Esophagus (tissue), 2 donors: ENCODE results near the gene KPNA6. TPM values are rescaled to one million over a fixed set of nuclear protein-coding genes. Genes with fewer than 3 reads are reported as not detected.
A peak's percentile ranks its signal among the peaks of the same experiment; 100 is the strongest.
"Not testable (repeated sequence)": the region's sequence is repeated elsewhere in the genome, so short reads cannot be mapped to it uniquely, and the experiment has no call there.

Source experiments
- H3K27ac ChIP-seq, 2 donors: one replicate each; pipeline ENCODE4 v1.5.1; 2013; ENCODE audit warnings: low read depth in 2 of 2, mild to moderate bottlenecking in 2 of 2, inconsistent platforms in 1 of 2, low read length in 1 of 2, moderate library complexity in 1 of 2
- H3K27me3 ChIP-seq, 2 donors: one replicate each; pipeline ENCODE4 v1.6.1; 2013; ENCODE audit warnings: low read length in 2 of 2, control low read depth in 1 of 2, mild to moderate bottlenecking in 1 of 2; ENCODE audit not compliant: insufficient read depth in 2 of 2, control insufficient read depth in 1 of 2
- H3K36me3 ChIP-seq, 2 donors: one replicate each; pipeline ENCODE4 v1.6.1; 2013; ENCODE audit warnings: low read length in 1 of 2; ENCODE audit not compliant: control insufficient read depth in 2 of 2, insufficient read depth in 2 of 2
- H3K4me1 ChIP-seq, 2 donors: one replicate each; pipeline ENCODE4 v1.6.1; 2013; ENCODE audit warnings: low read length in 1 of 2; ENCODE audit not compliant: control insufficient read depth in 2 of 2, insufficient read depth in 2 of 2
- H3K4me3 ChIP-seq, 2 donors: one replicate each; pipeline ENCODE4 v1.5.1; 2013; ENCODE audit warnings: low read length in 2 of 2, mild to moderate bottlenecking in 2 of 2, low read depth in 1 of 2, moderate library complexity in 1 of 2
- H3K9me3 ChIP-seq, 2 donors: one replicate each; pipeline ENCODE4 v1.6.1; 2013; ENCODE audit warnings: mild to moderate bottlenecking in 2 of 2, low read depth in 1 of 2, low read length in 1 of 2, moderate library complexity in 1 of 2; ENCODE audit not compliant: control insufficient read depth in 2 of 2, insufficient read depth in 1 of 2
- WGBS, 2 donors: extraction: QIAGEN DNeasy Blood & Tissue Kit; methylation state at CpG; one replicate each; pipeline ENCODE4 v1.1.7; 2013; 5-methylcytosine and 5-hydroxymethylcytosine counted together
- polyA plus RNA-seq, 2 donors: library from polyadenylated mRNA; stranded (reverse); fragments of 200-250 nt; gene quantifications; one replicate each; pipeline ENCODE4 v1.2.3, GENCODE V29; 2013
- donor health status: healthy with polysubstance abuse.
- donor health status: Bipolar disorder and iron deficiency.

The KPNA6 gene
- 1 to 10 TPM; 6.9 to 9.9 TPM for polyA plus RNA-seq

DNA sequence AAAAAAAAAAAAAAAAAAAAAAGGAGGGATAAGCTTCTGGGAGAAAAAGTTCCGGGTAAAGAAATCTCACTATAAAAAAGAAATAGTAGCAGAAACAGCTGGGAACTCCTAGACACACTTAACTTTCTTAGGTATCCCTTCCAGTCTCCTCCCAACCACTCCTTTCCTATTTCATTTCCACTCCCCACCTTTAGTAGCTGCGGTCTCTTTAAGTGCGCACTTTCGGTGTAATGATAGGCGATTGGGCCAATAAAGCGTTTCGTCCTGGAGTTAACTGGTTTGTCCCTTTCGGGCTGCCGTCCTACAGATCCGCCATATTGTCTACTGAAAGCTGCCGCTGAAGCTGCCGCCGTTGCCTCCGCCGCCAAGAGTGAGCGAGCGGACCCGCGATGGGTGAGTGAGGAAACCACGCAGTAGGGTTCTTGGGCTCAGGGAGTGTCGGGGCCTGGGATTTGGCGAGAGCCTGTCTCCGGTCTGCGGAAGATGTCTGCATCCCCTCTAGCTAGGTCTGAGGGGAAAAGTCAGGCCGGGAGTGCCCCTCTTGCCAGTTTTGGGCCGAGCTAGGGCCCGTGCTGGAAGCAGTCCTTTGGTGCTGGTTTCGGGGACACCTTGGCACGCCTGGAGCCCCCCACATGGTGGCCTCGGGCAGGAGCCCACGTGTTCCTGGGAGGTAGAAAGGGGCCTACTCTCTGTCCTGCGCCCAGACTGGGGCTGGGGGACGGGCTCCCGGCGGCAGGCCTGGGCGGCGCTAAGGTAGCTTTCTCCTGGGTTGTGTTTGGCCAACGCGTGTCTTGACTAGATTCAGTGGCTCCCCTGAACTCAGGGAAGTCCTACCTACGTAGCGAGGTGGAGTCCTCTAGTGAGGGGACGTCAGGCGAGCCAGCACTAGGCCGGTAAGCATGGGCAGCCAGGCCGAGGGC lies at the start of gene KPNA6:
Gene KPNA6 (plus strand): TSS at position 315 of the 920 bp plus-strand sequence. CDS start 75 bp downstream, at position 390.
- H3K27me3 ChIP-seq: no peaks in the 10 kb centered on the region
- H3K4me3 ChIP-seq: peak within 1 kb of the TSS; percentile 74 to 99
- H3K27ac ChIP-seq: peak within 1 kb of the TSS; percentile 92 to 99
- no peaks in the 10 kb centered on the region for H3K4me1 ChIP-seq
- WGBS, 2 donors: 0 to 1% methylated on average over 45 of the region's 45 CpGs
- no peaks in the 10 kb centered on the region for H3K9me3 ChIP-seq
- H3K36me3 ChIP-seq: no peaks in the 10 kb centered on the region

DNA sequence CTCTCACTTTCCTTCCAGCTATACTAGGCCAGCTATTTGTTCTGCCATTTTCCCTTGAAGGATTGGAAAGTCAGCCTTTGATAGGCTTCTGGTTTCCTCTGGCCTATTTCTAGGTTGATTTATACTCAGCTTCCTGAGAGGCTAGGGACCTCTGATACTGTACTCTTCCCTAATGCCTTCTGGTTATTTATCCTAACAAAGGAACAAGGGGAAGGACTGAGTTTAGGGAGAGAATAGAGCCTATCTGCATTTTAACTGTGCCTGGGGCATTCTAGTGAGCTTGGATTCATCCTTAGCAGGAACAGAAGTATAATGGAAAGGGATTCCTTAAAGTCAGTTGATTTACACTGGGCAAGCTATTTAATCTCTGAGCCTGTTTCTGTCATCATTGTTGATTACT lies 46.9 kb upstream of the KPNA6 start:
- H3K36me3 ChIP-seq: peaks cover 8 to 13% of the 10 kb centered on the region in 2 donors
- H3K9me3 ChIP-seq: no peaks in the 10 kb centered on the region
- no peak overlapping the region for H3K4me3 ChIP-seq
- H3K4me1 ChIP-seq: peaks cover 0 to 3% of the 10 kb centered on the region in 2 donors
- no peak overlapping the region for H3K27ac ChIP-seq
- H3K27me3 ChIP-seq: no peaks in the 10 kb centered on the region

DNA sequence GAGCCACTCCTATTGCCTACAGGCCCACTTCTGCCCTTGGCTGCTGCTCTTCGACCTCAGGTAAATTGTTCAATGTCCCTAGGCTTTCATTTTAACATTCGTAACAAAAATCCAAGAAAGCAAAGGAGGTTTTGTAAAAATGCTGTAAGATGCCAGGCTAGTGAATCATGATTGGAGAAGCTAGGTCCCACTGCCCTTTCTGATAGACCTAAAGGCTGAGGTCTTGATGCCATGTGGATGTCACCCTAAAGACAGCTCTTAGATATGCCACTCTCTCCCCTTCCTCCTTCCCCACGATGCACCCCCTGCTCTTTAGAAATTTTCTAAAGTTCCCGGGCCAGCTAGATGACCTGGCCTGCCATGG lies 45.0 kb upstream of the KPNA6 start:
- Histone ChIP-seq H3K36me3 (peaks cover 4 to 8% of the 10 kb centered on the region in 2 donors), H3K27me3 (no peaks in the 10 kb centered on the region), H3K27ac (peak overlapping the region in 1 of 2 donors; percentile 43), H3K4me1 (peaks cover 0 to 3% of the 10 kb centered on the region in 2 donors), H3K4me3 (no peak overlapping the region), H3K9me3 (no peaks in the 10 kb centered on the region)
- 61 to 73% methylated on average over 4 of the region's 4 CpGs for WGBS, 2 donors

DNA sequence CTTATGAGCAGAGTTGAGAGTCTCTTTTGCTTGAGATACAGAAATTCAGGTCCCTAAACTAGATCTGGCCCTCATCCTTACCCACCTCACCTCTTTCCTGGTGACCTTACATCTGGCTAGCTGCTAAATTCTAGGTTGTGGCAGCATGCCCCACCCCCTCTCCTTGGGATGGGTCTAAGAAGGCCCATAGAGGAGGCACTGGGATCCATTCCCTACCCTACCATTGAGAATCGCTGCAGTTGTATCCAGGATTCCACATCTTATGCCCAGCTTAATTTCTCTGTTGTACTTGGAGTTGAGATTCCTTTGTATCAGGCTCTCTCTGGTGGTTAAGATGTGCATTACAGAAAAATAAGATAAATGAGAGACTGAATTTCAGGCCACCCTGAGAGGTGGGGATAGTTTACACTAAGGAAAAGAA lies 44.6 kb upstream of the KPNA6 start:
- Histone ChIP-seq H3K27ac (no peak overlapping the region), H3K4me3 (no peak overlapping the region)
- WGBS, 2 donors: 18 to 22% methylated on average over 1 of the region's 1 CpG

DNA sequence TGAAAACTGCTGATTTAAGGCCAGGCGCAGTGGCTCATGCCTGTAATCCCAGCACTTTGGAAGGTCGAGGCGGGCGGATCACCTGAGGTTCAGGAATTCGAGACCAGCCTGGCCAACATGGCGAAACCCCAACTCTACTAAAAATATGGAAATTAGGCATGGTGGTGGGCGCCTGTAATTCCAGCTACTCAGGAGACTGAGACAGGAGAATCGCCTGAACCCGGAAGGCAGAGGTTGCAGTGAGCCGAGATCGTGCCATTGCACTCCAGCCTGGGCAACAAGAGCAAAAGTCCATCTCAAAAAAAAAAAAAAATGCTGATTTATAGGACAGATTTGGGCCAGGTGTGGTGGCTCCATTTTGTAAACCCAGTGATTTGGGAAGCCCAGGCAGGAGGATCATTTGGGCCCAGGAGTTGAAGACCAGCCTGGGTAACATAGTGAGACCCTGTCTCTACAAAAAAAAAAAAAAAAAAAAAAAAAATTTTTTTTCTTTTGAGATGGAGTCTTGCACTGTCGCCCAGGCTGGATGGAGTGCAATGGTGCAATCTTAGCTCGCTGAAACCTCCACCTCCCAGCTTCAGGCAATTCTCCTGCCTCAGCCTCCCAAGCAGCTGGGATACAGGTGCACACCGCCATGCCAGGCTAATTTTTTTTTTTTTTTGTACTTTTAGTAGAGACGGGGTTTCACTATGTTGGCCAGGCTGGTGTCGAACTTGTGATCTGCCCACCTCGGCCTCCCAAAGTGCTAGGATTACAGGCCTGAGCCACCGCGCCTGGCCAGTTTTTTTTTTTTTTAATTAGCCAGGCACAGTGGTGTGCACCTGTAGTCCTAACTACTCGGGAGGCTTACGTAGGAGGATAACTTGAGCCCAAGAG lies 42.0 kb upstream of the KPNA6 start:
- H3K27me3 ChIP-seq, H3K9me3 ChIP-seq, H3K36me3 ChIP-seq, H3K4me1 ChIP-seq, H3K4me3 ChIP-seq: not testable (repeated sequence)
- H3K27ac ChIP-seq: peak overlapping the region in 1 of 2 donors; percentile 42
- WGBS, 2 donors: 70% methylated on average over 21 of the region's 21 CpGs

More for the DNA sequence above, 44.6 kb upstream of the KPNA6 start:
- peaks cover 0 to 3% of the 10 kb centered on the region in 2 donors for H3K4me1 ChIP-seq
- H3K36me3 ChIP-seq: peaks cover 4 to 8% of the 10 kb centered on the region in 2 donors
- H3K9me3 ChIP-seq: no peaks in the 10 kb centered on the region
- no peaks in the 10 kb centered on the region for H3K27me3 ChIP-seq

DNA sequence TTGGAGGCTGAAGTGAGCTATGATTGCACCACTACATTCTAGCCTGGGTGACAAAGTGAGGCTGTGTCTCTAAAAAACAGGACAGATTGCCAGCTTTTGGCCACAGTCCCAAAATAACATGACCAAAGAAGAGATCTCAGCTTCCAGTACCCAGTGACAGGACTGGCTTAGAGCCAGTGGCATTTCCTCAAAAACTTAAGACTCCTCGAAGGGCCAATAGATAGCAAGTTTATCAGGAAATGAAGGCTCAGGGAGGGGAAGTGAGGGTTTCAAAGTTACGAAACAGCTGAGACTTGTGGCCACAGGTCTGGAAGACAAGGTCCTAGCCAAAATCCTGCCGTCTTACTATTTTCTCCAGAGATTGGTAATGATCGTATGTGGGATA lies 41.4 kb upstream of the KPNA6 start:
- H3K4me1 ChIP-seq: peaks cover 0 to 8% of the 10 kb centered on the region in 2 donors
- H3K27me3 ChIP-seq: no peaks in the 10 kb centered on the region
- peak overlapping the region in 1 of 2 donors; percentile 42 for H3K27ac ChIP-seq
- whole genome bisulfite sequencing, 2 donors: 5 to 10% methylated on average over 4 of the region's 4 CpGs
- no peaks in the 10 kb centered on the region for H3K9me3 ChIP-seq
- no peaks in the 10 kb centered on the region for H3K36me3 ChIP-seq
- no peak overlapping the region for H3K4me3 ChIP-seq

DNA sequence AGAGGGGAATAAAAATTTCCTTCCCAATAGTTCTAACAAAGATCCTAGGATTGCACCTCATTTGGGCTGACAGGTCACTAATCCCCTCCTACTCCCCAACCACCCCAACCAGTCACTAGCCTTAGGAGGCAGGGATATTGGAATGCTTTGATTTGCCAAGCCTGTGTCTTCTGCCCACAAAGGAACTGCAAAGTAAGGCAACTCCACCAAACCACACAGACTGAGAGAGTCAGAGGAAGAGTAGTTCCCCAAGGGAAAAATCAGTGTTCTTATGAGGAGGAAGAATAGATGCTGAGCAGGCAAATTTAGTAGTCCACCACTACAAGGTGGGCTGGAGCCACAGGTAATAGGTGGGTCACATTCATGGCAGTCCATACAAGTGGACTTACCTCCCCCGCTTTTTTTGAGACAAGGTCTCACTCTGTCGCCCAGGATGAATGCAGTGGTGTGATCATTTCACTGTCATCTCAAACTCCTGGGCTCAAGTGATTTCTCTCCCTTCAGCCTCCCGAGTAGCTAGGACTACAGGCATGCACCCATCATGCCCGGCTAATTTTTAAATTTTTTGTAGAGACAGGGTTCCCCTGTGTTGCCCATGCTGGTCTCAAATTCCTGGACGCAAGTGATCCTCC lies 38.8 kb upstream of the KPNA6 start:
- Histone ChIP-seq H3K27me3 (no peaks in the 10 kb centered on the region), H3K9me3 (no peaks in the 10 kb centered on the region), H3K36me3 (no peaks in the 10 kb centered on the region), H3K4me1 (peaks cover 0 to 5% of the 10 kb centered on the region in 2 donors), H3K27ac (peak overlapping the region in 1 of 2 donors; percentile 7), H3K4me3 (no peak overlapping the region)
- 78 to 83% methylated on average over 5 of the region's 5 CpGs for WGBS, 2 donors

DNA sequence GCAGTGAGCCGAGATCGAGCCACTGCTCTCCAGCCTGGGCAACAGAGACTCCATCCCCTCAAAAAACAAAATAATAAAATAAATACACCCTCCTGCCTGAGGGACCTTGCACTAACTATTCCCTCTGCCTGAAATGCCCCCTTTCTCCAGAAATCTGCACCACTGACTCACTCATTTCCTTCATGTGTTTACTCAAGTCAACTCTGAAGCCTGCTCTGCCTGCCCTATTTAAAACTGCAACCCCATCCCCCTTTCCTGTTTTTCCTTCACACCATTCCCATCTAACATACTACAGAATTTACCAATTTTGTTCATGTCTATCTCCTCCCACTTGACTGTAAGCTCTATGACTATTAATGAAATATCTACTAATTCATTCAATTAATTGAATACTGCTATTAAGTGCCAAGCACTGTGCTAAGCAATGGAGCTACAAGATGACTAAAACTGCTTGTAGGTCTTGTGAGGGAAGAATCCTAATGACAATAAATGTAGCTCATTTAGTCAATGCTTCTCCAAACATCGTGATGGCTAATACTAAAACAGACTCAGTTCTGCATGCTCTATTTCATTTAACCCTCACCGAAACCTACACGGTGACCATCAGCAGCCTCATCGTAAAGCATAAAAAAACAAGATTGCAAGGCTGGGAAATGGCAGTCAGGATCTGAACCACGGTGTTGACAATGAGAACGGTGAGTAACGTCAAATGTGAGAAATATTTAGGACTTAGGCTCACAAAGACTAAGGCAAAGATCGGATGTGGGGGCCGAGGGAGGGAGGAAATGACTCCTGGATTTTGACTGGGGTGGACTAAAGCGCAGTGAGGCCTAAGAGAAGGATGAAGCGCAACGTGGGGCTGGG lies 35.9 kb upstream of the KPNA6 start:
- Histone ChIP-seq H3K4me3 (peak overlapping the region; percentile 77 to 89), H3K27ac (peak overlapping the region; percentile 90 to 97), H3K9me3 (no peaks in the 10 kb centered on the region), H3K27me3 (no peaks in the 10 kb centered on the region), H3K36me3 (peaks cover 7 to 9% of the 10 kb centered on the region in 2 donors), H3K4me1 (peaks cover 0 to 5% of the 10 kb centered on the region in 2 donors)
- 16% methylated on average over 14 of the region's 14 CpGs for WGBS, 2 donors
